AG04449 (cell line): ENCODE data around the gene TRAP1.

ENCODE experiments used
- CTCF ChIA-PET: fragments of 350-600 bp; formaldehyde crosslinking; extraction: SDS; loops from one replicate; lab custom pipeline; 2021; ENCODE audit warnings: antibody characterized with exemption; lab: Yijun Ruan, JAX
- POLR2A ChIA-PET: fragments of 400-600, 350-600 bp; formaldehyde crosslinking; extraction: SDS; loops from one replicate; lab custom pipeline; 2020; ENCODE audit warnings: antibody characterized with exemption, inconsistent platforms; lab: Yijun Ruan, JAX
- DNase-seq: peaks from one replicate; pipeline ENCODE4 v3.0.0-alpha.2; 2010; ENCODE audit warnings: low read depth, low spot score
- H3K4me3 ChIP-seq: 2 replicates; pipeline ENCODE4 v1.5.1; 2011; ENCODE audit warnings: low read depth, mild to moderate bottlenecking, control low read depth, low read length
- TF ChIP-seq, protein P1 (sequence below): IDR thresholded peaks from one replicate; pipeline ENCODE4 v1.5.1; 2011; ENCODE audit warnings: mild to moderate bottlenecking, moderate library complexity, low read length, control low read depth, inconsistent platforms; ENCODE audit not compliant: insufficient read depth; ENCODE audit errors: missing control alignments

TRAP1 gene

DNA sequence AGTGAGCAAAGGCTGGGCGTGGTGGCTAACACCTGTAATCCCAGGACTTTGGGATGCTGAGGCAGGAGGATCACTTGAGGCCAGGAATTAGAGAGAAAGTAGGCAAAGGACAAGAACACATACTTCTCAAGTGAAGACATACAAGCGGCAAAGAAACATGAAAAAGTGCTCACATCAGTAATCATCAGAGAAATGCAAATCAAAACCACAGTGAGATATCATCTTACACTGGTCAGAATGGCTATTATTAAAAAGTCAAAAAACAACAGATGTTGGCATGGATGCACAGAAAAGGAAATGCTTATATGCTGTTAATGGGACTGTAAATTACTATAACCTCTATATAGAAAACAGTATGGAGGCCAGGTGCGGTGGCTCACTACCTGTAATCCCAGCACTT is 93.7 kb downstream of the TRAP1 start:
- DNase-seq: no peak
- H3K4me3 ChIP-seq: no peak overlapping the region
- ChIA-PET POLR2A (no interaction called here), CTCF (interaction anchor here (0.8 kb wide), 1 partner anchor 88 kb away, joined by 4 read pairs; no protein-coding TSS in a partner anchor)
- TF ChIP-seq, protein P1, sequence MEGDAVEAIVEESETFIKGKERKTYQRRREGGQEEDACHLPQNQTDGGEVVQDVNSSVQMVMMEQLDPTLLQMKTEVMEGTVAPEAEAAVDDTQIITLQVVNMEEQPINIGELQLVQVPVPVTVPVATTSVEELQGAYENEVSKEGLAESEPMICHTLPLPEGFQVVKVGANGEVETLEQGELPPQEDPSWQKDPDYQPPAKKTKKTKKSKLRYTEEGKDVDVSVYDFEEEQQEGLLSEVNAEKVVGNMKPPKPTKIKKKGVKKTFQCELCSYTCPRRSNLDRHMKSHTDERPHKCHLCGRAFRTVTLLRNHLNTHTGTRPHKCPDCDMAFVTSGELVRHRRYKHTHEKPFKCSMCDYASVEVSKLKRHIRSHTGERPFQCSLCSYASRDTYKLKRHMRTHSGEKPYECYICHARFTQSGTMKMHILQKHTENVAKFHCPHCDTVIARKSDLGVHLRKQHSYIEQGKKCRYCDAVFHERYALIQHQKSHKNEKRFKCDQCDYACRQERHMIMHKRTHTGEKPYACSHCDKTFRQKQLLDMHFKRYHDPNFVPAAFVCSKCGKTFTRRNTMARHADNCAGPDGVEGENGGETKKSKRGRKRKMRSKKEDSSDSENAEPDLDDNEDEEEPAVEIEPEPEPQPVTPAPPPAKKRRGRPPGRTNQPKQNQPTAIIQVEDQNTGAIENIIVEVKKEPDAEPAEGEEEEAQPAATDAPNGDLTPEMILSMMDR: no peak

DNA sequence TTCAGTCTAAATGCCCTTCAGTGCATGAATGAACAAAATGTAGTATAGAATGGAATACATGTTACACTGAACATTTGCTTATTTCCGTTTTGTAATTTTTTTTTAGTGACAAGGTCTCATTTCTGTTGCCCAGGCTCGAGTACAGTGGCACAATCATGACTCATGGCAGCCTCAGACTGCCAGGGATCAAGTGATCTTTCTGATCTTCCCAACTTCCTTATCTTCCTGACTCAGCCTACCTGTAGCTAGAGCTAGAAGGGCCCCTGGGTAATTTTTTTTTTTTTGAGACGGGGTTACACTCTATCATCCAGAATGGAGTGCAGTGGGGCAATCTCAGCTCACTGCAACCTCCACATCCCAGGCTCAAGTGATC is 98.6 kb downstream of the TRAP1 start:
- ChIA-PET CTCF (no interaction called here), POLR2A (no interaction called here)
- no peak for DNase-seq
- no peak overlapping the region for H3K4me3 ChIP-seq
- TF ChIP-seq, protein P1: no peak

DNA sequence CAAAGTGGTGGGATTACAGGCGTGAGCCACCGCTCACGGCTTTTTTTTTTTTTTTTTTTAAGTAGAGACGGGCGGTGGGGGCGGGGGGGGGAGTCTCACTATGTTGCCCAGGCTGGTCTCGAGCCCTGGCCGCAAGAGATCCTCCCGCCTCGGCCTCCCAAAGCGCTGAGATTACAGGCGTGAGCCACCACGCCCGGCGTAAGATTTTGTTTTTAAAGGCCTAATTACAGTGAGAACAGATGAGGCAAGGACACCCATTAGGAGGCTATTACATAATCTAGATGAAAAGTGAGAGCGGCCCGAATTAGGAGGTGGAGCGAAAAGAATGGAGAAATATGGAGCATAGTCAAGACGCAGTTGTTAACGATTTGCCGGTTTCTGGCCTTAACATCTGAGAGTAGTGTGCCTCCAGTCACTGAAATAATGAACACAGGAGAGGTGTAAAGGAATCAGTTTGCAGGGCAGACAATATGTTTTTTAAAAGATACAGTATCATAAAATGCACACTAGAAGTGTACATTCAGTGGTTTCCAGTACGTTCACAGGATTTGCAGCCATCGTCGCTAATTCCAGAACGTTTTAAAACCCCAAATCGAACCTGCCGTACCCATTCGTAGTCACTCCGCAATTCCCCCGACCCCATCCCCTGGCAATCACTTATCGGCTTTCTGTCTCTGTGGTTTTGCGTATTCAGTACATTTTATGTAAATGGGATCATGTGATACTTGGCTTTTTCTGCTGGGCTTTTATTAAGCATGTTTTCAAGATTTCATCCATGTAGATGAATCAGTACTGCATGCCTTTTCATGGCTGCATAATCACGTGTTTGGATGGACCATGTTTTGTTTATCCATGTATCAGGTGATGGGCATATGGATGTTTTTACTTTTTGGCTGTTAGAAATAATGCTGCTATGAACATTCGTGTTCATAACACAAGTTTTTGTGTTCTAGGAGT is 104.5 kb downstream of the TRAP1 start:
- DNase-seq: no peak
- ChIA-PET POLR2A (no interaction called here), CTCF (interaction anchor here (1.3 kb wide), 1 partner anchor 78 kb away, joined by 3 read pairs; no protein-coding TSS in a partner anchor)
- TF ChIP-seq, protein P1: no peak
- peak overlapping the region; percentile 96 for H3K4me3 ChIP-seq

DNA sequence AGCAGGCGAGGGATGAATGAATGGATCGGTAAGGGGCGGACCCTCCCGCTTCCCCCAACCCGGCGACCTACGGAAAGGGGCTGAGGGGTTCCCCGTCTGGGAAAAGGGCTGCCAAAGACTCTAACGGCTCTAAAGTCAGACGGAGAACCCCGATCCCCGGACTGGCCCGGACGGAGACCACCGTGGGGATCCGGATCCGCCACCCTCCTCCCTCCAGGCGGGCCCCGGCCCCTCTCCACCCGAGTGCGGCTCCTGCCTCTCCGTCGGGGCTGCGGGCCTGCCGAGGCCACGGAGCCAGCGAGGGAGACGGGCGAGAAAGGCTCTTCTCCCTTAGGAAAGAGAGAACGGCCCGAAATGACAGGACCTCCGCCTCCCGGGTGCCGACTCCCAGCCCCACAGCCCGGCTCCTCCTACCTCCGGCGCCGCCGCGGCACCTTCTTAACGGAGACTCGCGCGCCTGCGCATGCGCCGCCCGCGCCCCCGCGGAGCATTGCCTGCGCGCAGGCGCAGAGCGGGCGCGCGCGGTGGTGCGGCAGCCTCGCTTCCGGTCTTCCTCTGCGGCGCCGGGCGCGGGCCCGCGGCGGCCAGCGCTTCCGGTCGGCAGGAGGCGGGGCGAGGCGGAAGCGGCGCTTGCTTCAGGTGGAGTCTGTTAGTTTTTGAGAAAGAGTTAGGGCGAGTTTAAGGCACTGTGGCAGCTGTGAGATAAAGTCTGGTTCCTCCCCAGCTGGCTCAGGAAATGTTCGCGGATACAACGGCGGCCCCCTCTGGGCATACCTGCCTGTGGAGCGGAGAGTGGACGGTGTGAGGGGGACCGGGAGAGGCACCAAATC is 106.0 kb downstream of the TRAP1 start, which contains the start of gene SLX4:
SLX4 (minus strand) TSS at position 461 of the 830 bp plus-strand sequence. CDS start 2,642 bp downstream, outside the sequence.
- peak; percentile 7 for DNase-seq
- TF ChIP-seq, protein P1: no peak
- ChIA-PET CTCF (interaction anchor here (1.0 to 1.3 kb wide), 2 partner anchors 79 to 372 kb away, joined by 3 read pairs; no protein-coding TSS in a partner anchor), POLR2A (no interaction called here)
- H3K4me3 ChIP-seq: peak within 1 kb of the TSS; percentile 96

DNA sequence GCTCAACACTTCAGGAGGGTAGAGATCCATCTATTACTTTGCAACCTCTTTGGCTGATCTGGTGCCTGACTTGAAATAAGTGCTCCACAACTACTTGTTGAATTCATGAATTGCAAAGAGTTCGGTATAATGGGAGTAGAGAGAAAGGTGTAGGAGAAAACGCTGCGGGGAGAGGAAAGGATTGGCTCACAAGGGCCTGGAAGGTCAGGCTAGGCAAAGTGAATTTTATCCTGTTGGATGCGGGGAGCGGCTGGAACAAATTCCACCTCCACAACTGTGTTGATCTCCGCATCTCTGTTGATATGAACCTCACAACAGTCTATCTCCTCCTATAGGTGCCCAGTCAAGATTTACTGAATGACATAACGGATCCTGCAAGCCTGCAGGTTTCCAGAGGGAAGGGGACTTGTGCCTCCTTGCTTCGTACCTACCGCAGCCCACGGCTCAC is 106.6 kb downstream of the TRAP1 start:
- TF ChIP-seq, protein P1: no peak
- POLR2A ChIA-PET: no interaction called here
- CTCF ChIA-PET: no interaction called here
- peak overlapping the region; percentile 88 for H3K4me3 ChIP-seq
- no peak for DNase-seq
